Adrenal gland (tissue), 12 donors: ENCODE results near the gene CLUH. TPM values are rescaled to one million over a fixed set of nuclear protein-coding genes. Genes with fewer than 3 reads are reported as not detected.
A peak's percentile ranks its signal among the peaks of the same experiment; 100 is the strongest.

Experiments used
- DNase-seq, 7 donors: peaks; one replicate each; pipeline ENCODE4 v3.0.0-alpha.2; 2019 to 2020
- H3K27ac ChIP-seq, 5 donors: fragments of 200-600 bp; sonication (generic) in 4 of 5; 1 replicate in 3 of 5; 2 replicates in 2 of 5; pipeline versions ENCODE4 v1.5.1 to v1.8.0; 2016 to 2020; ENCODE audit warnings: mild to moderate bottlenecking in 1 of 5
- H3K27me3 ChIP-seq: fragments of 200-600 bp; 2 replicates; pipeline ENCODE4 v1.8.0; 2021
- H3K36me3 ChIP-seq, 2 donors: fragments of 200-600 bp; replicated peaks in 1 of 2; 1 replicate in 1 of 2; 2 replicates in 1 of 2; pipeline versions ENCODE4 v1.5.1 to v1.8.0; 2018 to 2022
- H3K4me1 ChIP-seq, 2 donors: fragments of 200-600 bp; replicated peaks in 1 of 2; 1 replicate in 1 of 2; 2 replicates in 1 of 2; pipeline versions ENCODE4 v1.5.1 to v1.8.0; 2018 to 2021
- H3K4me3 ChIP-seq, 4 donors: fragments of 200-600 bp; sonication (generic) in 3 of 4; one replicate each; pipeline ENCODE4 v1.5.1; 2016 to 2018
- H3K9me3 ChIP-seq, 3 donors: fragments of 200-600 bp; sonication (generic) in 1 of 3; replicated peaks in 1 of 3; 1 replicate in 2 of 3; 2 replicates in 1 of 3; pipeline versions ENCODE4 v1.5.1 to v1.8.0; 2016 to 2021
- POLR2A ChIP-seq, 2 donors: fragments of 450-650 bp; IDR thresholded peaks; one replicate each; pipeline ENCODE4 v1.6.1; 2017; ENCODE audit warnings: antibody characterized with exemption in 2 of 2, mild to moderate bottlenecking in 2 of 2, moderate library complexity in 1 of 2
- WGBS, 4 donors: extraction: QIAGEN DNeasy Blood & Tissue Kit in 2 of 4; methylation state at CpG; one replicate each; pipeline versions ENCODE4 v1.1.5 to v1.1.7; 2013 to 2017; 5-methylcytosine and 5-hydroxymethylcytosine counted together
- intact Hi-C, 2 donors: fragments of 100-400 bp; cut with DNase I; formaldehyde crosslinking; loops; one replicate each; pipeline versions ENCODE4 v1.14.1 to v1.15.0; 2022 to 2023
- polyA plus RNA-seq, 3 donors: library from polyadenylated mRNA; stranded (reverse); fragments of 200-250 nt in 2 of 3; fragments of 350-450 nt in 1 of 3; fragmentation: Illumina TruSeq in 1 of 3; extraction: RNeasy Lipid Tissue Mini Kit (QIAGEN cat#74804) in 1 of 3; gene quantifications; one replicate each; pipeline ENCODE4 v1.2.3, GENCODE V29; 2013 to 2014
- total RNA-seq, 9 donors: library from RNA; depleted of rRNA in 4 of 9; stranded (reverse); fragments of >200 nt in 4 of 9; fragments of 120-200 nt in 1 of 9; fragmentation: NEBNext Ultra II Directional in 1 of 9; extraction: Animal tissue kit (Norgen Biotek cat#: 25700) in 1 of 9; gene quantifications; one replicate each; pipeline versions ENCODE4 v1.1.0 to v1.2.4, GENCODE V29; 2013 to 2023
- TF ChIP-seq, protein P1 (sequence below), 6 experiments: fragments of 450-650 bp in 4 of 6; fragments of 200-600 bp in 2 of 6; sonication (generic) in 1 of 6; IDR thresholded peaks; 1 replicate in 5 of 6; 2 replicates in 1 of 6; pipeline versions ENCODE4 v1.5.1 to v1.8.0; 2016 to 2021; ENCODE audit warnings: antibody characterized with exemption in 6 of 6, mild to moderate bottlenecking in 2 of 6, moderate library complexity in 1 of 6
- donor health status: healthy with polysubstance abuse.
- donor health status: Bipolar disorder and iron deficiency.
- donor health status: DM: yes; HTN: yes; CAD: no.
- donor health status: DM: no; HTN: no; CAD: no.
- donor health status: DM: no; HTN: no; CAD: no.
- donor health status: DM: yes; HTN: yes; CAD: no.

The CLUH gene
- total and polyA plus RNA-seq, 12 donors: 28.0 to 191 (median 121) TPM

- H3K27ac ChIP-seq: peak overlapping the region in 4 of 5 donors; percentile 79 to 96 (median 88)
- peaks cover 65 to 75% of the 10 kb centered on the region in 2 donors for H3K4me1 ChIP-seq
- DNase-seq: peak; percentile 56 to 85 (median 83)
Measured at GRCh38 chr17:2709183-2709661, 2.3 kb downstream of the CLUH start.

GRCh38 chr17:2708585-2709182, 2.9 kb downstream of the CLUH start:
- peaks cover 0 to 2% of the 10 kb centered on the region in 2 donors for H3K36me3 ChIP-seq
- H3K27ac ChIP-seq: peak overlapping the region; percentile 71 to 96 (median 86)
- intact Hi-C loops: no loop called here
- TF ChIP-seq POLR2A (IDR thresholded peaks at IDR 0.05): no peak
- TF ChIP-seq, protein P1, sequence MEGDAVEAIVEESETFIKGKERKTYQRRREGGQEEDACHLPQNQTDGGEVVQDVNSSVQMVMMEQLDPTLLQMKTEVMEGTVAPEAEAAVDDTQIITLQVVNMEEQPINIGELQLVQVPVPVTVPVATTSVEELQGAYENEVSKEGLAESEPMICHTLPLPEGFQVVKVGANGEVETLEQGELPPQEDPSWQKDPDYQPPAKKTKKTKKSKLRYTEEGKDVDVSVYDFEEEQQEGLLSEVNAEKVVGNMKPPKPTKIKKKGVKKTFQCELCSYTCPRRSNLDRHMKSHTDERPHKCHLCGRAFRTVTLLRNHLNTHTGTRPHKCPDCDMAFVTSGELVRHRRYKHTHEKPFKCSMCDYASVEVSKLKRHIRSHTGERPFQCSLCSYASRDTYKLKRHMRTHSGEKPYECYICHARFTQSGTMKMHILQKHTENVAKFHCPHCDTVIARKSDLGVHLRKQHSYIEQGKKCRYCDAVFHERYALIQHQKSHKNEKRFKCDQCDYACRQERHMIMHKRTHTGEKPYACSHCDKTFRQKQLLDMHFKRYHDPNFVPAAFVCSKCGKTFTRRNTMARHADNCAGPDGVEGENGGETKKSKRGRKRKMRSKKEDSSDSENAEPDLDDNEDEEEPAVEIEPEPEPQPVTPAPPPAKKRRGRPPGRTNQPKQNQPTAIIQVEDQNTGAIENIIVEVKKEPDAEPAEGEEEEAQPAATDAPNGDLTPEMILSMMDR (IDR thresholded peaks at IDR 0.05): no peak
- peaks cover 71 to 81% of the 10 kb centered on the region in 2 donors for H3K4me1 ChIP-seq
- peak in 4 of 7 donors; percentile 40 to 49 (median 44) for DNase-seq
- WGBS, 4 donors: 55 to 68% (median 57%) methylated on average over 10 to 21 of the region's 21 CpGs
- H3K27me3 ChIP-seq: no peaks in the 10 kb centered on the region
- H3K9me3 ChIP-seq: no peaks in the 10 kb centered on the region
- H3K4me3 ChIP-seq: peak overlapping the region in 1 of 4 donors; percentile 86

More at GRCh38 chr17:2709183-2709661, 2.3 kb downstream of the CLUH start:
- Histone ChIP-seq H3K9me3 (no peaks in the 10 kb centered on the region), H3K27me3 (no peaks in the 10 kb centered on the region), H3K36me3 (no peaks in the 10 kb centered on the region), H3K4me3 (peak overlapping the region in 1 of 4 donors; percentile 86)
- 42 to 60% (median 47%) methylated on average over 3 to 10 of the region's 10 CpGs for WGBS, 4 donors
- intact Hi-C loops: no loop called here
- TF ChIP-seq, protein P1 (IDR thresholded peaks at IDR 0.05): no peak
- peak in 1 of 2 donors; percentile 55 for TF ChIP-seq POLR2A (IDR thresholded peaks at IDR 0.05)

GRCh38 chr17:2707721-2708584, 3.6 kb downstream of the CLUH start:
- no peaks in the 10 kb centered on the region for H3K27me3 ChIP-seq
- intact Hi-C loops: no loop called here
- peak overlapping the region; percentile 60 to 96 (median 86) for H3K27ac ChIP-seq
- H3K36me3 ChIP-seq: peaks cover 0 to 9% of the 10 kb centered on the region in 2 donors
- 40 to 69% (median 44%) methylated on average over 5 to 13 of the region's 13 CpGs for WGBS, 4 donors
- H3K9me3 ChIP-seq: no peaks in the 10 kb centered on the region
- peak overlapping the region in 1 of 4 donors; percentile 86 for H3K4me3 ChIP-seq
- TF ChIP-seq, protein P1 (IDR thresholded peaks at IDR 0.05): peak; percentile 16 to 67 (median 52)
- TF ChIP-seq POLR2A (IDR thresholded peaks at IDR 0.05): peak in 1 of 2 donors; percentile 66
- H3K4me1 ChIP-seq: peaks cover 72 to 82% of the 10 kb centered on the region in 2 donors
- DNase-seq: peak; percentile 82 to 92 (median 91)
